OCI-LY3 (cell line): ENCODE results near the gene BBS1.

Experiments
- H2AFZ ChIP-seq: fragments of 200-600, 300-600 bp; shearing (Covaris generic); 2 replicates; pipeline ENCODE4 v1.6.0; 2014; ENCODE audit warnings: antibody characterized with exemption, low read depth, low read length
- H3K27ac ChIP-seq: fragments of 200-600, 300-600 bp; sonication (generic); 2 replicates; pipeline ENCODE4 v1.5.1; 2014; ENCODE audit warnings: mild to moderate bottlenecking, low read length, moderate library complexity, mixed read lengths
- H3K27me3 ChIP-seq: fragments of 200-600, 300-600 bp; sonication (generic); 2 replicates; pipeline ENCODE4 v1.6.1; 2014; ENCODE audit warnings: low read depth, low read length, mixed read lengths
- H3K36me3 ChIP-seq: fragments of 200-600, 300-600 bp; sonication (generic); replicated peaks from 2 replicates; pipeline ENCODE3; 2014; ENCODE audit warnings: low read depth, low read length, mixed read lengths
- H3K4me1 ChIP-seq: fragments of 300-600, 200-600 bp; sonication (generic); 2 replicates; pipeline ENCODE4 v1.6.1; 2014; ENCODE audit warnings: low read length, mixed read lengths
- H3K4me2 ChIP-seq: fragments of 200-600, 300-600 bp; sonication (generic); 2 replicates; pipeline ENCODE4 v1.6.1; 2014; ENCODE audit warnings: low read length, mixed read lengths
- H3K4me3 ChIP-seq: fragments of 300-600, 200-600 bp; sonication (generic); 2 replicates; pipeline ENCODE4 v1.5.1; 2014; ENCODE audit warnings: antibody characterized with exemption, mild to moderate bottlenecking, low read length, moderate library complexity
- H3K79me2 ChIP-seq: fragments of 300-600, 200-600 bp; shearing (Covaris generic); 2 replicates; pipeline ENCODE4 v1.6.1; 2014; ENCODE audit warnings: mild to moderate bottlenecking, low read length, mixed read lengths
- H3K9ac ChIP-seq: fragments of 300-600, 200-600 bp; shearing (Covaris generic); 2 replicates; pipeline ENCODE4 v1.6.0; 2014; ENCODE audit warnings: mild to moderate bottlenecking, low read length, moderate library complexity
- H3K9me3 ChIP-seq: fragments of 200-600, 300-600 bp; shearing (Covaris generic); 2 replicates; pipeline ENCODE4 v1.6.1; 2014; ENCODE audit warnings: low read length, mixed read lengths; ENCODE audit not compliant: insufficient read depth
- H4K20me1 ChIP-seq: fragments of 200-600, 300-600 bp; sonication (generic); 2 replicates; pipeline ENCODE4 v1.6.1; 2016; ENCODE audit warnings: low read length, mixed read lengths; ENCODE audit not compliant: insufficient read depth
- CTCF ChIP-seq: fragments of 200-600, 300-600 bp; sonication (generic); IDR thresholded peaks from 2 replicates; pipeline ENCODE4 v1.5.1; 2014; ENCODE audit warnings: antibody characterized with exemption, low read length, low read depth
- EZH2phosphoT487 ChIP-seq: fragments of 200-600 bp; shearing (Covaris generic); IDR thresholded peaks from 2 replicates; pipeline ENCODE4 v1.6.1; 2018; ENCODE audit warnings: antibody characterized with exemption, mixed run types, low read depth

BBS1 gene

GRCh38 chr11:66509131-66509561 is 1.3 kb upstream of the BBS1 start:
- no peak overlapping the region for H3K9ac ChIP-seq
- H3K9me3 ChIP-seq, result no peaks in the 10 kb centered on the region
- no peak overlapping the region for H2AFZ ChIP-seq
- peaks cover 8% of the 10 kb centered on the region for H3K4me1 ChIP-seq
- H3K27me3 ChIP-seq, result no peaks in the 10 kb centered on the region
- no peaks in the 10 kb centered on the region for H4K20me1 ChIP-seq
- H3K36me3 ChIP-seq, result peaks cover 9% of the 10 kb centered on the region
- H3K27ac ChIP-seq, result no peak overlapping the region
- no peak for TF ChIP-seq EZH2phosphoT487
- TF ChIP-seq CTCF, result no peak
- no peak overlapping the region for H3K4me2 ChIP-seq
- peaks cover 9% of the 10 kb centered on the region for H3K79me2 ChIP-seq
- H3K4me3 ChIP-seq, result no peak overlapping the region

- H3K27ac ChIP-seq, result no peak overlapping the region
- H3K9ac ChIP-seq, result peak overlapping the region; percentile 61
- H3K4me3 ChIP-seq, result peak overlapping the region; percentile 84
- peak overlapping the region; percentile 78; the same call in 1 of the 2 replicates for H2AFZ ChIP-seq
- no peaks in the 10 kb centered on the region for H3K27me3 ChIP-seq
- no peak for TF ChIP-seq EZH2phosphoT487
- TF ChIP-seq CTCF, result no peak
- H4K20me1 ChIP-seq, result no peaks in the 10 kb centered on the region
- peaks cover 8% of the 10 kb centered on the region for H3K4me1 ChIP-seq
- H3K4me2 ChIP-seq, result peak overlapping the region; percentile 82
- peaks cover 9% of the 10 kb centered on the region for H3K79me2 ChIP-seq
- no peaks in the 10 kb centered on the region for H3K36me3 ChIP-seq
- H3K9me3 ChIP-seq, result no peaks in the 10 kb centered on the region
Measured at GRCh38 chr11:66510990-66511339, 530 bp downstream of the BBS1 start.

GRCh38 chr11:66523611-66524010 is 13.2 kb downstream of the BBS1 start:
- no peak for TF ChIP-seq CTCF
- no peak for TF ChIP-seq EZH2phosphoT487
- Histone ChIP-seq H3K9me3 (no peaks in the 10 kb centered on the region), H3K9ac (no peak overlapping the region), H3K4me2 (no peak overlapping the region), H4K20me1 (no peaks in the 10 kb centered on the region), H3K27ac (no peak overlapping the region), H3K27me3 (no peaks in the 10 kb centered on the region), H2AFZ (no peak overlapping the region), H3K4me3 (no peak overlapping the region), H3K36me3 (peaks cover 18% of the 10 kb centered on the region), H3K4me1 (no peaks in the 10 kb centered on the region), H3K79me2 (no peaks in the 10 kb centered on the region)

- Histone ChIP-seq H3K27me3 (no peaks in the 10 kb centered on the region), H3K4me2 (no peak overlapping the region), H4K20me1 (no peaks in the 10 kb centered on the region), H3K79me2 (no peaks in the 10 kb centered on the region), H3K27ac (no peak overlapping the region), H3K4me3 (no peak overlapping the region), H3K9me3 (no peaks in the 10 kb centered on the region), H3K9ac (no peak overlapping the region), H2AFZ (no peak overlapping the region), H3K4me1 (no peaks in the 10 kb centered on the region), H3K36me3 (peaks cover 18% of the 10 kb centered on the region)
- TF ChIP-seq EZH2phosphoT487 (no peak), CTCF (no peak)
Measured at GRCh38 chr11:66524304-66525040, 14.0 kb downstream of the BBS1 start.
